Measurements from ENCODE around the gene CMTM8.
"Not testable (repeated sequence)": the region's sequence is repeated elsewhere in the genome, so short reads cannot be mapped to it uniquely, and the experiment has no call there.

Gene CMTM8, protein sequence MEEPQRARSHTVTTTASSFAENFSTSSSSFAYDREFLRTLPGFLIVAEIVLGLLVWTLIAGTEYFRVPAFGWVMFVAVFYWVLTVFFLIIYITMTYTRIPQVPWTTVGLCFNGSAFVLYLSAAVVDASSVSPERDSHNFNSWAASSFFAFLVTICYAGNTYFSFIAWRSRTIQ

DNA sequence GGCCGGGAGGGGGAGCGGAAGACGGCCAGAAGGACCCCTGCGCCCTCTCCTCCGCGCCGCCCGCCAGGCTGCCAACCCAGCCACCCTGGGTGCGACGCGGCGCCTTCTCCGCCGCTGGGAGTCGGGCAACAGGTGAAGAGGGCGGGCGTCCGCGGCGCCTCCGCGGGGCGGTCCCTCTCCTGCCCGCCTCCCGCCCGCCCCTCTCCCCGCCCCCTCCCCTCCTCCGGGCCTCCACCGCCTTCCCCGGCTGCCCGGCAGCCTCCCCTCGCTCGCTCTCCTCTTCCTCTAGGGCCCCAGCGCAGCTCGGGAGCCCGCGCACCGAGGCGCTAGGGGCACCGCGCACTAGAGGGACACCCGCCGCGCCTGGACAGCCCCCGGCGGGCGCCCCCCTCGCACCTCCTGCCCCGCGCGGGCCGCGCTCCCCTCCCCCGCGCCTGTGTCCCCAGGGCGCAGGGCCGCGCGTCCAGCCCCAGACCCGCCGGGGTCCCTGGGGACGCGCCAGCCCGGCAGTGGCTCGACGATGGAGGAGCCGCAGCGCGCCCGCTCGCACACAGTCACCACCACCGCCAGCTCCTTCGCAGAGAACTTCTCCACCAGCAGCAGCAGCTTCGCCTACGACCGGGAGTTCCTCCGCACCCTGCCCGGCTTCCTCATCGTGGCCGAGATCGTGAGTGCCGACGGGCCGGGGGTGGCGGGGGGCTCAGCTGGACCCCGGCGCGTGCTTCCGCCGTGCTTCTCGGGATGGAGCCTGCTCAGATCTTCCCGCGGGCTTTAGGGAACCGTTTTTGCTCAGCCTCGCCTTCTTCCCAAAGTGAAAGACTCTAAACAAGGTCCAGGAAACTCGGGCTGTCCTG lies at the start of gene CMTM8:
CMTM8 (plus strand) TSS at position 228 of the 854 bp plus-strand sequence; CDS start at position 521, 293 bp downstream.
- DNase-seq, result peak; percentile 66

DNA sequence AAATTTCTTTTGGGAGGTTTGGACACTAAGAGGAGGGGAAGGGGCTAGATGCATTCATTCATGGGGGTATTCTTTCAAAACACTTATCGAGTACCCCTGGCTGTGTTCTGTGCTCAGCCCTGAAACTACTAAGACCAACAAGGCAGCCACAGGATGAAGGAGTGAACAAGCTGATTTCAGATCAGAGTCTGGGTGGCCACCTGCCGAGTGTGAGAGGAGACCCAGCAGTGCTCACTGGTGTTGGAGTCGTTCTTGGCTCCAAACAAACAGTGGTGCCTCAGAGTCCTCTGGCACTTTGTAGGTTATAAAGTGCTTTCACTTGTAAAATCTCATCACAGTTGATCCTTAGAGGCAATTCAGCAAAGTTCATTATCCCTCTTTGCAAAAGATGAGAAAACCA lies 48.8 kb upstream of the CMTM8 start:
- no peak for DNase-seq

DNA sequence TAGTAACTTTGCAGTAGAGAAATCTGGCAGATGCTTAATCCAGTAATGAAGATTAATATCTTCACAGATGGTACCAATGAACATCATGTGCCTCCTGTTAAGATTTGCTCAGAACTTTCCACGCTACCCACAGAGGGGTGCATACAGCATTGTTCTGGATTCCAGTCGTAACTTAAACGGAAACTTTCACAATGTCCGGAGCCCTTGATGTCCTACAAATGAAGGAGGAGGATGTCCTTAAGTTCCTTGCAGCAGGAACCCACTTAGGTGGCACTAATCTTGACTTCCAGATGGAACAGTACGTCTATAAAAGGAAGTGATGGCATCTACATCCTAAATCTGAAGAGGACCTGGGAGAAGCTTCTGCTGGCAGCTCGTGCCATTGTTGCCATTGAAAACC lies 47.9 kb upstream of the CMTM8 start:
- not testable (repeated sequence) for DNase-seq

DNA sequence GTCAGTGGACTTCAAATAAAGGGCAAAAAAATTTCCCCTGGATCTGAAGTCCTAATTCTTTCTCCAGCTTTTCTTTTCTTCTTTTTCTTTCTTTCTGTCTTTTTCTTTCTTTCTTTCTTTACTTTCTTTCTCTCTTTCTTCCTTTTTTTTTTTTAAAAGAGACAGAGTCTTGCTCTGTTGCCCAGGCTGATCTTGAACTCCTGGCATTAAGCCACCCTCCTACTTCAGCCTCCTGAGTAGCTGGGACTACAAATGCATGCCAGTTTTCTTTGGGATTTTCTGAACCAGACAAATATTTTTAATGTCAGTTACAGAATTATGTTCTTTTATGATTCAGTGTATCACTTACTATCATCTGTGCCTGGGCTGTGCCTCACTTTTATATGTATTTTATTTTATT lies 45.4 kb upstream of the CMTM8 start:
- DNase-seq, result no peak

DNA sequence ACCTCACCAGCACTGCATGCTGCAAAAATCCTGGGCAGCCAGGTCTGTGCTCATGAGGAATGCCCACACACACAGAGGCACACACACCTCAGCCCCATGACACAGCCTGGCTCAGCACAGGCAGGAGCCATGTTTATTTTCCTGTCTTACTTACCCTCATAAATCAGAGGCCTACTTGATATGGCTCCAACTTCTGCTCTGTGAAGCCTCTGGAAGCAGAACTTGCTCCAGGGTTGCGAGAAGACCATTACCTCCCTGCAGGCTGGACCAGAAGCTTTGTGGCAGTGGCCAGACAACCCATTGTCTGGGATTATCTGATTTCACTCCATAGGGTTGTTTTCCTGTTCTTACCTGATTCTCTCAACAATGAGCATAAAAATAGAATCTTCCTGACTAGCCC lies 43.8 kb upstream of the CMTM8 start:
- no peak for DNase-seq

DNA sequence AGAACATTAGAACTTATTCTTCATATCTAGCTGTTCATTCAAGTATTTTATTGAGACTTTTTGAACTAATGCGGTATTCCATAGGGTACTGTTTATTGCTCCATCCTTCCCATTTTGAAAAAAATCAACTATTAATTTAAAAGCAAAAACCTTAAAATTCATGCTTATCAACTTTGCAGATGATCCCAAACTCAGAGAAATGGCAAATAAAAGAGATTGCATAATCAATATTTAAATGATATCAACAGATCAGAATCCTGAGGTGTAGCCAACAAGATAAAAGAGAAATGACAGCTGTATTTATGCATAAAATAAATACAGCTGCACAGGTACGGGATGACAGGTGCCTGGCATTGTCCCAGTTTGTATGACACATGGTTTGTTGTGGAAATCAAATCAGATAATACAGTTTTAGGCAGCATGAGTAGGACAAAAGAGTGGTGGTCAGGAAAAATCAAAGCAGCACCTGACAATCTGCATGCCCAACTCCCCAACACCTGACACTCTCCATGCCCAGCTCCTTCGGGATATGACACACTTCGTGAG lies 42.4 kb upstream of the CMTM8 start:
- DNase-seq, result peak; percentile 69

DNA sequence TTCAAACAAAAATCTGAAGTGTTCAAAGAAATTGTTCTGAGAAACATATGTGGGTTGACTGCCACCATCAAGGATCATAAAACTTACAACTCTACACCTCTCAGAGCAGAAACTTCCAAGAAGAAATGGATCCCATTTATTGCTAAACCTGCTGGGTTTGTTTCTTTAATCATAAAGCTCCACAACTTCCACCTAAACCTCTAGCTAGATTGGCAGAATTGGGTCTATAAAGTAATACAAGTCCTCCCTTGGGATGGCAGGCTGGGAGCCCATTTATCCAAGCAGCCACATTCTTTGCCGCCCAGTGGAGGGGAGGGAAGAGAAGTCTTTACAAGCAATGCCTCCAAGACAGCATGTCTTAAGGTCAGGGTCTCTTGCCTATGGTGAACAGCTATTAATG lies 40.5 kb upstream of the CMTM8 start:
- DNase-seq, result no peak

DNA sequence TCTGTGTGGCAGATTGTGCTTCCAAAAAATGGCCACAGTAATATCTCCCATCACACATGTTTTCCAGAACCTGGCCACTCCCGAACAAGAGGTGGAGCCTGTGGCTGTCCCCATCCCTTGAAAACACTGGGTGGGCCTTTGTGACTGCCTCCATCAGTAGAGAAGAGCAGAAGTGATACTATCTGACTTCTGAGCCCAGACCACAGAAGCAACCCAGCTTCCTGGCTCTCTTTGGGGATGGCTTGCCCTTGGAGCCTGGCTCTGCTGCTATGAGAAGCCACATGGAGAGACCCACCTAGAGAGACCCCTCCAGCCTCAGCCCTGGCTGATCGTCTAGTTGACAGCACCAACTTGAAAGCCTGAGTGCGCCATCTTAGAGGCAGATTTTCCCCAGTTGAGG lies 39.8 kb upstream of the CMTM8 start:
- no peak for DNase-seq

DNA sequence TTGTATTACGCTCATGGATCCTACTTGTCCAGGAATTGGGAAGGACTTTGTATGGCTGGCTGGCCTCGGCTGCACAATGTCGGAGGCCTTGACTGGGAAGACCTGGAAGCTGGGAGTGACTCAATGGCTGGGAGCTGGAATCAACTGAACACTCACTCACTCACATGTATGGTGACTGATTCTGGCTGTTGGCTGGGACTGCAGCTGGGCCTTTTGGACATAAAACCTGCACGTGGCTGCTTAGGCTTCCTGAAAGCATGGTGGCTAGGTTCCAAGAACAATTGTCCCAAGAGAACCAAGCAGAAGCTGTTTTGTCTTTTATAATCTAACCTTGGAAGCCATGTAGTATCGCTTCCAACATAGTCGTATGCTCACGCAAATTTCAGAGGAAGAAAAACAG lies 38.0 kb upstream of the CMTM8 start:
- DNase-seq, result no peak

DNA sequence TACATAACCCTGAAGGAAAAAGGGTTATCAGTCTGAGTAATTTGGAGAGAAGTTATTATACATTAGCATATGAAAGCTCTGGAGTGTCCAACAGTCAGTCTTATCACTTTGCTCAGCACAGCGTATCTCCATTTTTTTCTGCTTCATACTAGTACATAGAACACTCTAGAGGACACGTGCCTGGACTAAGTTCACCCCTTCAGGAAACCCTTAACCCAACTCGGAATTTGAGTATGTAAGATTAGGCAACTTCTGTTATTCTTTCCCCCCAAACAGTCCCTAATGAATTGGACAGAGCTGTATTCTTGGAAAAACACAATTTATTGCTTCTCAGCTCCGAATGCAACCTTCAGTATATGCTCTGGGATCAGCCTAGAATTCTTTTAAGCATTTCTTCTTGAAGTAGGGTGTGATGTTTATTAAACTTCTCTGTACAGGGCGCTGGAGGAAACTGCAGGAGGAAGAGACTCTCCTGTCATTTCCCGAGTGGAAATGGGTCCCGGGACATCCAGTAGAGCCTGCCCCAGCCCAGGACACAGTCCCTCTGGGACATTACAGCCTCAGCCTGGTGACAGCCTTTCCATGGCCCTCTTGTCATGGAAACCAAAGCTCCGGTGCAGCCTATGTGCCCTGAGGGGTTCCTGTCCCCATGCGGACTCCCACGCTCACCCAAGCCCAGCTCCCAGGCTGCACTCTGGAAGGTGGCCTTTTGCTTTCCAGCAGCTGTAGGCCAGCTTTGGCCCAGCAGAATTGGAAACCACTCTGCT lies 37.3 kb upstream of the CMTM8 start:
- no peak for DNase-seq

DNA sequence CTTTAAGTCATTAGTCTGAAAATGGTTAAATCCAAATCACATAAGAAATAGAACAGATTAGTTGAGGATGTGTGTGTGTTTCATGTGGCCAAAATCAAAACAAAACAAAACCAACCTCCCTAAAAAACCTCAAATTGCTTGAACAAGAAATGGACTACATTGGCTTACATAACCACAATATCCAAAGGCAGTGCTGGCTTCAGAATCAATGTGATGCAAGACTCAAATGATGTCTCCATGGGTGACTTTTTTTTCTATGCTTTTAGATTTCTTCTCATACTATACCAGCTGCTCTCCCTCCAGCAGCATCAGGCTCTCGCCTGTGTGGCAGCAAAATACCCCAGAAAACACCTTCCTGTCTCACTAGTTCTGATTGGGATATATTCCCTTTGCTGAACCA lies 36.0 kb upstream of the CMTM8 start:
- DNase-seq, result no peak

DNA sequence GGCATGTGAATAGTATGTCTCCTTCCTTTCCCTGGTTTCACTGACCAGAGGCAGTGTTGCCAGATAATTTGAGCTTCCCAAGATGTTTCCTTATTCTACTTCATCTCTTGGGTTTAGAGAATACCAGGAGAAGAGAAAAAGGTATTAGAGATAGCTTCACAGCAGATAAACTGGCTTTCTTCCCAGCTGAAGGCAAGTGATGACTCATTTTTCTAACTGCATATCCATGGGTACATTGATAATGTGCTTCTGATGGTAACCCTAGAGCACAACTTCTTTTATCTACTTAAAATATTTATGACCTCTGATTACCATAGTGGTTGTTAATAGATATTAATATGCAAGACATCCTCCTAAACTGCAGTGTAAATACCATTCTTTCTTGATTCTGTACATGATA lies 34.6 kb upstream of the CMTM8 start:
- no peak for DNase-seq

DNA sequence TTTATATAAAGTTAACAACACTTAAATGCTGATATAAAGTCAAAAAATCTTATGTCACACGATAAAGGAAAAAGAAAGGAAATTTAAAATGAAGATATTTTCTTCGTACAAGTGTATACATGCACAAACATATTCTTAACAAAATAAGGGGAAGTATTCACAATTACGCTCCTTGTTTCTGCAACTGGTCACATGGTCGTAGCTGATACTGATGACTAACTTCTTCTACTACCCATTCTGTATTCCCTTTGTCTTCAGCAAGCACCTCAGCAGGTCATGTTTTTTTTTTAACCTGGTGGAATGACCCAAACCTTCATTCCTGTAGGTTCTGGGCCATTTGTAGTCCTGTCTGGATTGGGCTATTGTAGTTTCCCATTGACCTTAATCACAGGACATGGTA lies 30.0 kb upstream of the CMTM8 start:
- no peak for DNase-seq

DNA sequence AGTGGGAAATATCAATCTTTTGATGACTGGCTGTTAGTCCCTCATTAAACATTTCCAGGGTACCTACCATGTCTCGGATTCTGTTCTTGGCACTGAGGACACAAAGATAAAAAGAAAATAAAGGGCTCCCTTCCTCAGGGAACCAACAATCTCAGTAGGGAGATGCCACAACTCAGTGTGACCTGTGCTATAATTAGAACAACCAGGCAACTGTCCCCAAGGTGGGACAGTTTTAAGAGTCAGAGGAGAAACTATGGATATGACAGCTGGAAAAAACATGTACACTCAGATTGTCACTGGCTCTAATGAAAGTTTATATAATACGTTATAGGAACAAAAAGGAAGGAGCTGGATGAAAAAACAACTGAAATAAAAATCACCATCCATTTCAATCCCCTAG lies 23.3 kb upstream of the CMTM8 start:
- DNase-seq, result no peak

DNA sequence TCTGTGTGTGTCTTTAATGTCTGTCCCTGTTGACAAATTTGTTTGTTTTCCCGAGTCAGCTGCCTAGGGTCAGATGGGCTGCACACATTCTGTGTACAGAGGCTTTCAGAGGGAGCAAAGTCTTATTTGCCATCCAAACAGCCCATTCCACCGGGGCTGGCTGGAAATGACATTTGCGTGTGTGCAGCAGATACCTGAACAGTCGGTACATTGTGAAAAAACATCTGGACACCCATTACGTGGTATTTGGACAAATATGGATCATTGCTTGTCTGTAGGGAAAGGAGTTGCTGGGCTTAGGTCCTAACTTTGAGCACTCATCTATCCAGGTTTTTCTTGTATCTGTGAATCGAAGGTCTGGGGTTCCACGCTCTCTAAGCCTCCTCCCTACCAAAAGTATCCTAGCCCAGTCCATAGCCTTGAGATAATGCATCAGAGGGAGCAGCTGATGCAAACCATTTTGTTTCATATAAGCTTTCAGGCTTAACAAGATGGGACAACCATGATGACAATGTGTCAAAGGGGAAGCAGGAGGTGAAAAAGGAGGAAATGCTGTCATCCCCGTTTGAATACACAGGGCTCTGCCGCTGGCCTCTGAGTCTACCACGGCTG lies 22.2 kb upstream of the CMTM8 start:
- no peak for DNase-seq

DNA sequence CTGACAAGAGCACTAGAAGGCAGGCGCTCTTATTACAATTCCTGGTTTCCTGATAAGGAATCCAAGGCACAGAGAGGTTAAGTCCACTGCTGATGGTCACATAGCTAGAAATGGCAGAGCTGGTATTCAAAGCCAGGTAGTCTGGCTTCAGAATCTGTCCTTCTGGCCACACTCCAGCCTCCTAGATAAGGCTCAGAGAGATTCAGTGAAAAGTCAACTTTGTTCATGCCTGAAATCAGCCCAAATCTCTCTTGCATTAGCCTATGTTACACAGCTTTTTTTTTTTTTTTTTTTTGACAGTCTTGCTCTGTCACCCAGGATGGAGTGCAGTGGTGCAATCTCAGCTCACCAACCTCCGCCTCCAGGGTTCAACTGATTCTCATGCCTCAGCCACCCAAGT lies 21.1 kb upstream of the CMTM8 start:
- DNase-seq, result no peak

DNA sequence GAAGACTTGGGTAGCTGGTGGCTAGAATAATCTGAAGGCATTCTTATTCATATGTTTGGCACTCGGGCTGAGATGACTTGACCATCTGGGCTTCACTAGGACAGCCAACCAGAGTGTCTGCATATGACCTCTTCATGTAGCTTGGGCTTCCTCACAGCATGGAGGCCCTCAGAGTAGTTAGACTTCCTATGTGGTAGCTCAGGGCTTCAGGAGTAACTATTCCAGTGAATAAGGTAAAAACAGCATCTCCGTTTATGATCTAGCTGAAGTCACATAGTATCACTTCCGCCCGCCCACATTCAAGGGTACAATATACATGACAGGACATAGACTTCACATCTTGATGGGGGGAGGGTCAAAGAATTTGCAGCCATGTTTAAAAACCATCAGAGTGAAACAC lies 18.9 kb upstream of the CMTM8 start:
- DNase-seq, result no peak

DNA sequence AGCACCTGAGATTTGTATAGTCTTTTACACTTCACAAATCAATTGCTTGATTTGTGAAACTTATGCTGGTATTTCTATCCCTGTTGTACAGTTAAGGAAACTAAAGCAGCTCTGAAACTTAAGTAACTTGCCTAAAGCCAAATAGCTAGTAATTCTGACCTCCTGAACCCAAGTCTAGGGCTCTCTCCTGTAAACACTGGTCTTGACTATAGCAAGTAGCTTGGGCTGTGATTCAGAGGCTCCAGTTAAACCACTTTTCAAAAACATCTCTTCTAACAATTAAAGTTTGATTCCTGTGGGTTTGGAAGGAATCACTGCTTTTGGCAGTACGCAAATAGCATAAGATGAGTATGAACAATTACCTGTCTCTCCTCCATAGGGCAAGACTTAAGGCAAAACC lies 18.5 kb upstream of the CMTM8 start:
- DNase-seq, result no peak

DNA sequence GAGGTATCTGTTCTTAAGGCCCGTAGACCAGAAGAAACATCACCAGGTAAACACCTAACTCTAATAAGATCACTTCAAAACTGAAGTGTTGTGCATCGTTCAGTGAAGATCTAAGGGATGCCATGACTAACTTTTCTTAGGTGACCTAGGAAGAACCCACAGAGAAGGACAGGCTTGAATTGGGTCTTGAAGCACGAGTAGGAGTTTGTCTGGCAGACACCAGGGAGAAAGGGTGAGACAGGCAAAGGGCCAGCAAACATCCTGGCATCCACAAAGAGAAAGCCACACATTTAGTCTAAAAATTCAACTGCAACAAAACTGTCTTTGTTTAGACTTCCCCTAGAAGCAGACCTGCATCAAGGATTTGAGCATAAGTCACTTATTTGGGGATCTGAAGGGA lies 15.5 kb upstream of the CMTM8 start:
- no peak for DNase-seq

DNA sequence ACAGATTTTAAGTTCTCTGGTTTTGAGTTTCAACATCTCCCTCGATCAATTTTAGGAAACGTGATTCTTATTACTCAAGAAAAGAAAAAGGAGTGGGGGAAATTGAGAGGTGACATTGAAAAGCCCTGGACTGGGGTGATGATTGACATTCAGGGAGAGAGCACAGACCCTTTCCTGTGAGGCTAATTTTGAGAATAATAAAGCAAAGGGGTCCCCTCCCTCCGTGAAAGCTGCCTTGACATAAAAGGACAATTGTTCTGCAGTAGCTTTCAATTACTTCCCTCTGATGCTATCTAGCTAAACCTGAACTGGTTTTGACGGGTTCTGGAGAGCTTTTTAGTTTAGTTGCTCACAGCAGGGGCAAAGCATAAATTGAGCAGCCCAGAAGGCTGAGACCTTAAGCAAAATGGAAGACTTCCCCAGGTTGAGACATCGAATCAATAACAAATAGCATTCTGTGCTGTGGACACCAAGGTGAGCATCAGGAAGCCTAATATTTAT lies 14.4 kb upstream of the CMTM8 start:
- no peak for DNase-seq

DNA sequence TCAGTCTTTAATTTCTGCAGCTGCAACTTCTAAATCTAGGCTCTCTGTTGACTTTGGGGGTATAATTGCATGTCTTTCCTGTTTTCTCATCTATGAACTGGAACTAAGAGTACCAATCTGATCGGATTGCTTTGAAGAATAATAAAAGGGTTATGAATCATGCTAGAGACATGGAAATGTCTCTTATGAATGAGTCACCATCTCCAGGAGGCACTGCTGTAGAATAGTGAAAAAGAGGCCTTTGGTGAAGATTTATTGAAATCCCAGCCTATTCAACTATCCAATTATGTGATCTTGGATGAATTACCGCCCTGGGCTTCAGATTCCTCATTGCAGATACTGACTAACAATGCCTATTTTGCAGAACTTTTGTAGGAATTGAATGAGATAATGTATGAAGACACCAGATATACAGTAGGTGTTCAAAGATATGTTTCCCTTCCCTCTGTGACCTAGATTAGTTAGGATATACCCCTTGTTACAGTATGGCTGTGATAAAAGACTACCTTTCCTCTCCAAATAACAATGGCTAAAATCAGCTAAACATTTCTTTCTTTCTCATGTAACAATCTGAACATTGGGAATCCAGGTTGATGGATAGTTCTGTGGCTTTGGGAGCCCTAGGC lies 11.5 kb upstream of the CMTM8 start:
- DNase-seq, result no peak

DNA sequence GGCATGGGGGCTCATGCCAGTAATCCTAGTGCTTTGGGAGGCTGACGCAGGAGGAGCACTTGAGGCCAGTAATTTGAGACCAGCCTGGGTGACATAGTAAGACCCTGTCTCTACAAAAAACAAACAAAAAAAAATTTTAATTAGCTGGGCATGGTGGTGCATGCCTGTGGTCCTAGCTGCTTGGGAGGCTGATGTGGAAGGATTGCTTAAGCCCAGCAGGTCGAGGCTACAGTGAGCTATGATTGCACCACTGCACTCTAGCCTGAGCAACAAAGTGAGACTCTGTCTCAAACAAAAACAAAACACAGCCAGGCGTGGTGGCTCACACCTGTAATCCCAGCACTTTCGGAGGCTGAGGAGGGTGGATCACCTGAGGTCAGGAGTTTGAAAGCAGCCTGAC lies 9.7 kb upstream of the CMTM8 start:
- DNase-seq, result peak; percentile 32

DNA sequence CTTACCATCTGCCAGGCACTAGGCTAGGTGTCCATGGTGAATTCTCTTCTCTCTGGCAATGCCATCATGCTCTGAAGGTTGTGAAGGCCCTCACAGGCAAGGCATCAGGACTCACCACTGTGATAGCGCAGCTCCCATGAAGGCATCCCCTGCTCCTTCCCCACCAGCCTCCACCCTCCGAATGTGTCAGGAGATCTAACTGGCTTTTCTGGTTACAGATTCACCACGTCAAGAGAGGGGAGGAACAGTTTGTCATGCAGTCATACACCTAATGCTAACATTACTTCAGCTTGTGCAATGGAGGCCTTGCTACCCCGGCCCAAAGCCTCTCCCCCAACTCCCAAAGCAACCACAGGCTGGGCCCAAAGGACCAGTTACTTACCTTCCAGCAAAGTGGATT lies 8.9 kb upstream of the CMTM8 start:
- DNase-seq, result no peak

Measured in NCI-H2029 (cell line).